ENCODE results near the gene TMIE.

The TMIE gene

GRCh38 chr3:46708401-46709156, 7.4 kb downstream of the TMIE start:
- DNase-seq (ENCODE audit: low read depth in 2 of 2): no peak

GRCh38 chr3:46709157-46709654, 8.0 kb downstream of the TMIE start:
- DNase-seq (ENCODE audit: low read depth in 2 of 2): no peak

- DNase-seq (ENCODE audit: low read depth in 2 of 2): no peak
Measured at GRCh38 chr3:46709721-46710120, 8.5 kb downstream of the TMIE start.

- no peak for DNase-seq (ENCODE audit: low read depth in 2 of 2)
Measured at GRCh38 chr3:46710229-46710628, 9.0 kb downstream of the TMIE start.

- no peak for DNase-seq (ENCODE audit: low read depth in 2 of 2)
Measured at GRCh38 chr3:46710671-46711295, 9.6 kb downstream of the TMIE start.

- DNase-seq (ENCODE audit: low read depth in 2 of 2): no peak
Measured at GRCh38 chr3:46711305-46711704, 10.1 kb downstream of the TMIE start.

GRCh38 chr3:46711760-46712159, 10.6 kb downstream of the TMIE start:
- DNase-seq (ENCODE audit: low read depth in 2 of 2): no peak

GRCh38 chr3:46712191-46713049, 11.2 kb downstream of the TMIE start:
- DNase-seq (ENCODE audit: low read depth in 2 of 2): no peak

- no peak for DNase-seq (ENCODE audit: low read depth in 2 of 2)
Measured at GRCh38 chr3:46713050-46713897, 12.1 kb downstream of the TMIE start.

GRCh38 chr3:46713898-46714552, 12.8 kb downstream of the TMIE start:
- DNase-seq (ENCODE audit: low read depth in 2 of 2): no peak

GRCh38 chr3:46714728-46715506, 13.7 kb downstream of the TMIE start:
- no peak for DNase-seq (ENCODE audit: low read depth in 2 of 2)

- DNase-seq (ENCODE audit: low read depth in 2 of 2): no peak
Measured at GRCh38 chr3:46715507-46716175, 14.4 kb downstream of the TMIE start.

- no peak for DNase-seq (ENCODE audit: low read depth in 2 of 2)
Measured at GRCh38 chr3:46716461-46717441, 15.6 kb downstream of the TMIE start.

GRCh38 chr3:46717447-46718231, 16.4 kb downstream of the TMIE start, which contains the start of gene PRSS50:
PRSS50 (minus strand) TSS chr3:46717869; CDS start chr3:46717824, 45 bp downstream.
- no peak for DNase-seq (ENCODE audit: low read depth in 2 of 2)

- no peak for DNase-seq (ENCODE audit: low read depth in 2 of 2)
Measured at GRCh38 chr3:46719044-46719565, 17.9 kb downstream of the TMIE start.

- DNase-seq (ENCODE audit: low read depth in 2 of 2): no peak
Measured at GRCh38 chr3:46719735-46720271, 18.6 kb downstream of the TMIE start.

- DNase-seq (ENCODE audit: low read depth in 2 of 2): no peak
Measured at GRCh38 chr3:46721009-46721408, 19.8 kb downstream of the TMIE start.
